ENCODE measurements around the gene SARDH. TPM values are rescaled to one million over a fixed set of nuclear protein-coding genes. Genes with fewer than 3 reads are reported as not detected.
A peak's percentile ranks its signal among the peaks of the same experiment; 100 is the strongest.
"Not testable (repeated sequence)": the region's sequence is repeated elsewhere in the genome, so short reads cannot be mapped to it uniquely, and the experiment has no call there.

Gene SARDH
- total RNA-seq, 1 donor from 2014 or later: 1.1 TPM

DNA sequence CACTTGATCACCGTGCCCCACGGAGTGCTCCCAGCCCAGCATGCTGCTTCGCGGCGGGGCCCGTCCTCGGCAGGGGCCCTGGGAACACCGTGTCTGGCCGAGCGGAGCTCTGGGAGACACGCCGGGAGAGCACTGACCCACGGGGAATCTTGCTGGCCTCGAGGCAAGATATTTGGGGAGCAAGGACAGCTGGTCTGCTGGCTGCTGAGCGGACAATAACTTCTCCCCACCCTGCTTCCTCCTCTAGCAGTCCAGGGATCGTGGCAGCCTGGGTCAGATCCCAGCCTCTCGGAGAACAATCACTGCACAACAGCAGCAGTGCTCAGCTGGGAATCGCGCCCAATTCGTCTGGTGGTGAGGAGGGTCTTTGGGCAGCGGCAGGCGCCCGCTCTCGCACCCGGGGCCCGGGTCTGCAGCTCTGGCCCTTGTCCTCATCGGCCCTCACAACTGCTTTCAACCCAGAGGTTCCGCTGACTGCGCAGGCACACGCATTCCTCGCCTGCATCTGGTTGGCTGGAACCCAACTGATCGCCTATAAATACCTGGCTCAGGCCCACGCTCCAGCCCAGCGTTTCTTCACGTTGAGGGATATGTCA lies 58.6 kb downstream of the SARDH start:
- H3K27me3 Mint-ChIP-seq (ENCODE audit: low read depth): no peaks in the 10 kb centered on the region
- peaks cover 52% of the 10 kb centered on the region for H3K4me1 Mint-ChIP-seq (ENCODE audit: low read depth)
- H3K9me3 Mint-ChIP-seq: no peaks in the 10 kb centered on the region
- H3K4me3 Mint-ChIP-seq (ENCODE audit: low read depth): no peak overlapping the region
- no peaks in the 10 kb centered on the region for H3K36me3 Mint-ChIP-seq (ENCODE audit: low read depth)
- no peak overlapping the region for H3K27ac Mint-ChIP-seq
- intact Hi-C loops (cut with micrococcal nuclease): no loop called here
- no peak for DNase-seq (ENCODE audit: low spot score)

DNA sequence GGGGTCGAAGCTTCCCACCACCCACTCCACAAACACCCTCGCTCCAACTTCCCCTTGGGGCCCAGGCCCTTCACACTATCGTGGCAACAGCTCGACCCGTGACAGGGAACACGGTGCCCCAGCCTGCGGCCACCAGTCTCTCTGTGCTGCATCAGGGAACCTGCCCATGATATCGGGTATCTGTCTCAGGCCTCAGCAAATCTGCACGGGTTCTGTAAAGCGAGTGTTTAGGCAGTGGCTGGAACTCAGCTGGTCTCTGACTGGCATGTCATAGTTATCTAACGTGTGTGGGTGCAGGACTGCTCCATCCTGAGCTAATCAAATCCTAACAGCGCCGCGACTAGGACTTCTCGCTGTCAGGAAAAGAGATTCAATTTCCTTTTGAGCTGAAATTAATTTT lies 59.1 kb downstream of the SARDH start:
- no peaks in the 10 kb centered on the region for H3K9me3 Mint-ChIP-seq
- intact Hi-C loops (cut with micrococcal nuclease): no loop called here
- H3K27me3 Mint-ChIP-seq (ENCODE audit: low read depth): no peaks in the 10 kb centered on the region
- no peaks in the 10 kb centered on the region for H3K36me3 Mint-ChIP-seq (ENCODE audit: low read depth)
- H3K4me3 Mint-ChIP-seq (ENCODE audit: low read depth): no peak overlapping the region
- H3K27ac Mint-ChIP-seq: no peak overlapping the region
- H3K4me1 Mint-ChIP-seq (ENCODE audit: low read depth): peaks cover 50% of the 10 kb centered on the region
- DNase-seq (ENCODE audit: low spot score): no peak

DNA sequence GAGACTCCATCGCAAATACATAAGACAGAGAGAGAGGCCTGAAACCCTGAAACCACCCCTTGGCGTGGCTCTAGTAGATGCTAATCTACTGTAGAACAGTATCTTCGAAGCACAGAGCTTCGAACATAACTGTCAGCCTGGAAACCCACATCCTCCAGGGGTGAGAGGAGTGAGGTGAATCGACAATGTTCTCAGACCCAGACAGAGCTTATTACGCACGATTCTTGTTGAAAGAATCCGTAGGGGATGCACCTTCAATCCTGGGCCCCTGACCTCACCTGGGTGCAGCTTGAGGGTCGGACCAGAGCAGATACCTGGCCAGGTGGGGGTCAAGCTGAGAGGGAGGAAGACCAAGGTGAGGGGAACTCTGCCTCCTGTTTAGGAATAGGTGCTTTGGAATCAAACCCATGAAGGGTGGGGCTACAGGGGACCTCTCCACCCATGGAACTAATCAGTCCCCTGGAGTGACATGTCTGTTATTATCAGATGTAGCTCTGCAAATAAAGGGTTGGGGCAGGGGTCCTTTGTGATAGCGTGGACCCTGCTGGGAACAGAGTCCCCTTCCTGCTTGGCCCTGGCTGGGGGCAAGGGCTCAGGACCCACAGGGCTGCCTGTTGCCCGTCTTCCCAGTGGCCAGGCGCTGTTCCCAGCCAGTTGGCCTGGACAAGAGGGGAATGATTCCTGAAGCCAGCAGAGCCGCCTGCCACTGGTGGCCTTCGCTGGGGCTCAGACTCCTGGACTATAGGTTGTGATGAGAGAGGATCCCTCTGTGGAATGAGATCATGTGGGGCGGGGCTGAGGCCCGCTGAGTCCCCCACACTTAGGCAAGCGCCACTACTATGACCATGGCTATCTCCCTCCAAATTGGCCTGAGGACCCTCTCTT lies 60.8 kb downstream of the SARDH start:
- Mint-ChIP-seq H3K9me3 (no peaks in the 10 kb centered on the region), H3K4me3 (ENCODE audit: low read depth) (peak overlapping the region; percentile 47), H3K36me3 (ENCODE audit: low read depth) (no peaks in the 10 kb centered on the region), H3K27me3 (ENCODE audit: low read depth) (no peaks in the 10 kb centered on the region), H3K4me1 (ENCODE audit: low read depth) (peaks cover 40% of the 10 kb centered on the region), H3K27ac (peak overlapping the region; percentile 80)
- intact Hi-C loops (cut with micrococcal nuclease): no loop called here
- DNase-seq (ENCODE audit: low spot score): peak; percentile 67

DNA sequence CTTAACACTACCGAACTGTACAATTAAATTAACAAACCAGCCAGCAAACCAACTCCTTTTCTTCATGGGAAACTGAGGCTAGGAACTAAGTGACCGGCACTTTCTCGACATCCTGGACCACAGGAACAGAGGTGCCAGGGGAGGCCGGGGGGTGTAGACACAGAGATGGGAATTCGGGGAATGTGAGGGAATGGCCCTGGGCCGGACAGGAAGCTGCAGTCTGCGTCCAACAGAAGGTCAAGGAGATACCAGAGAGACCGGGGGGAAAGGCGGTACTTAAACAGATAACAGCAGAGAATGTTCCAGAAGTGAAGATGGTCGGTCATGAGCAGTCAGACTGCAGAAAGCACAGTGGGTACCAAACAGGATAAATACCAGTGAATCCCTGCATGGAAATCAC lies 61.7 kb downstream of the SARDH start:
- no peak for DNase-seq (ENCODE audit: low spot score)

DNA sequence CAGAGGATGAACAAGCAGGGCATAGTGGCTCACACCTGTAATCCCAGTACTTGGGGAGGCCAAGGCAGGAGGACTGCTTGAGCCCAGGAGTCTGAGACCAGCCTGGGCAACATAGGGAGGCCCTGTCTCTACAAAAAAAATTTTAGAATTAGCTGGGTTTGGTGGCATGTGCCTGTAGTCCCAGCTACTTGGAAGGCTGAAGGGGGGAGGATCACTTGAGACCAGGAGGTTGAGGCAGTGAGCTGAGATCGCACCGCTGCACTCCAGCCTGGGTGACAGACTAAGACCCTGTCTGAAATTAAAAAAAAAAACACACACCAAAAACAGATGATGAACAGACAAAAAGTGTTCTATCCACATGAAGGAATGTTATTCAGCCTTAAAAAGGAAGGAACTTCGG lies 62.4 kb downstream of the SARDH start:
- intact Hi-C loops (cut with micrococcal nuclease); H3K27me3 Mint-ChIP-seq (ENCODE audit: low read depth); H3K36me3 Mint-ChIP-seq (ENCODE audit: low read depth); H3K4me3 Mint-ChIP-seq (ENCODE audit: low read depth); DNase-seq (ENCODE audit: low spot score); H3K9me3 Mint-ChIP-seq: not testable (repeated sequence)
- peak overlapping the region; percentile 8 for H3K27ac Mint-ChIP-seq
- peaks cover 36% of the 10 kb centered on the region for H3K4me1 Mint-ChIP-seq (ENCODE audit: low read depth)

More for the DNA sequence above, 61.7 kb downstream of the SARDH start:
- intact Hi-C loops (cut with micrococcal nuclease): no loop called here
- peak overlapping the region; percentile 8 for H3K27ac Mint-ChIP-seq
- H3K4me3 Mint-ChIP-seq (ENCODE audit: low read depth): no peak overlapping the region
- no peaks in the 10 kb centered on the region for H3K9me3 Mint-ChIP-seq
- H3K27me3 Mint-ChIP-seq (ENCODE audit: low read depth): no peaks in the 10 kb centered on the region
- H3K36me3 Mint-ChIP-seq (ENCODE audit: low read depth): no peaks in the 10 kb centered on the region
- H3K4me1 Mint-ChIP-seq (ENCODE audit: low read depth): peaks cover 36% of the 10 kb centered on the region

DNA sequence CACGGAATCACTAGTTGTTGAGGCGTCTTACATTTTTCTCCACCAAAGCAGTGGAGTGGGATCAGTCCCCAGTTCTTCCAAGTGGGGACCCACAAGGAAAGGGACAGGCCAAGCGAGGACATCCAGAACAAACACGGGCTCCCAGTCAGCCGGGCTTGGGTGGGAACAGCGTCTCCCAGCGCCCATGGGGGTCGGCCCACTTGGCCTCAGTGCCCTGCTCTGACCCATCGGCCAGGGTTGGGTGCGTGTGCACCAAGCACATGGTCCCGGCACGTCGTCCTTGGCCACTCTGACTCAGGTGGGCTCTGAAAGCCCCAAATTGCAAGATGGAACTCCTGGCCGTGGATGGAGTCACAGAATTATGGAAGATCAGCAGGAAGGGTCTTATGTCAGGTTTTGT lies 64.1 kb downstream of the SARDH start:
- intact Hi-C loops (cut with micrococcal nuclease): no loop called here
- Mint-ChIP-seq H3K4me1 (ENCODE audit: low read depth) (peaks cover 35% of the 10 kb centered on the region), H3K27me3 (ENCODE audit: low read depth) (no peaks in the 10 kb centered on the region), H3K4me3 (ENCODE audit: low read depth) (no peak overlapping the region), H3K27ac (no peak overlapping the region), H3K9me3 (no peaks in the 10 kb centered on the region), H3K36me3 (ENCODE audit: low read depth) (no peaks in the 10 kb centered on the region)
- DNase-seq (ENCODE audit: low spot score): no peak

DNA sequence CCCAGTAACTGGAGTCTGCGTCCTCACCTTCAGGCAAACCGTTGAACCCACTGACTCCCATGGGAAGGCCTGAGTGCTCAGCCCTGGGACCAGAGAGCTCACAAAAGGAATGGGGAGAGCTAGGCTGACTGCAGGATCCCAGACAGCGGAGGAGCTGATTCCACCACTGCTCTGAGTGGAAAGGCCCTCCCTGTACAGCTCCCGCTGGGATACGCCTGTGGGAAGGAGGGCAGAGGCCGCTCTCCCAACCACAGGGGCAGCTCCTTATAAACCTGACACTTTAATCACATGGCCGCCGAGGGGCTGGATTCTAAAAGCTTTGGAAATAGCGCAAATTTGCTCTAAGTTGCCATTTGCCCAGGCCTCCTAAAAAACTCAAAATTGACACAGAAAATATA lies 64.9 kb downstream of the SARDH start:
- Mint-ChIP-seq H3K4me3 (ENCODE audit: low read depth) (no peak overlapping the region), H3K27ac (no peak overlapping the region), H3K36me3 (ENCODE audit: low read depth) (no peaks in the 10 kb centered on the region), H3K27me3 (ENCODE audit: low read depth) (no peaks in the 10 kb centered on the region), H3K4me1 (ENCODE audit: low read depth) (peaks cover 28% of the 10 kb centered on the region), H3K9me3 (no peaks in the 10 kb centered on the region)
- no peak for DNase-seq (ENCODE audit: low spot score)
- intact Hi-C loops (cut with micrococcal nuclease): no loop called here

DNA sequence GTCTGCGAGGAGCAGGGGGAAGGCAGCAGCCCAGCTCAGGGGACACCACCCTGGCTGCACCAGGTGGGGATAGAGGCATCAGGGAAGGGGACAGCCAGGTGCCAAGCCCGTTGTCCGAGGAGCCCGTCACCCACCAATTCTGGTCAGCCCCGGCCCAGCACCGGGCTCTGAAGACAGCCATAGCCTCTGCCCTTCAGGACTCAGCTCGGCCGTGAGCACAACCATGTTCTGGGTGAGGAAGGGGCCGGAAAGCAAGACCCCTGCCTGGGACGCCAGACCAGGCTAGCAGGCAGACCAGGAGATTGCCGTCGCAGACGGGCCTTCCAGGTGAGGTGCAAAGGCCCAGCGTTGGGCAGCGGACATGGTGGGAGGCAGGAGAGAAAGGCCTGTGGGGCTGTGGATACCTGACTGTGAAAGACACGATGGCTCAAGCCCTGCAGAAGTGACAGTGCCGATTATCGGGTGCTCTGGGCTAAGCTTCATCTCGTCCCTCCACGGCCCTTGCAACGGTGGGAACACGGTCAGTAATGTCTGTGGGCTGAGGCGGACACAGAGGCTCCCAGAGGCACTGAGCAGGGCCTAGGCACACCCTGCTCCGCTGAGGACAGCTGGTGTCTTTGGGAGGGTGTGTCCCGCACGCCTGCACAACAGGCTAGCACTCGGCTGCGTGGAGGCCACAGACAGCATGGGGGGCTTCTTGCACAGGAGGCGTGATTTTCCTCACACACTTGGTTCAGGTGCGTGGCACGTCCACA lies 65.5 kb downstream of the SARDH start:
- Mint-ChIP-seq H3K27ac (no peak overlapping the region), H3K27me3 (ENCODE audit: low read depth) (no peaks in the 10 kb centered on the region), H3K4me1 (ENCODE audit: low read depth) (peaks cover 24% of the 10 kb centered on the region), H3K9me3 (no peaks in the 10 kb centered on the region), H3K36me3 (ENCODE audit: low read depth) (no peaks in the 10 kb centered on the region), H3K4me3 (ENCODE audit: low read depth) (no peak overlapping the region)
- intact Hi-C loops (cut with micrococcal nuclease): no loop called here
- no peak for DNase-seq (ENCODE audit: low spot score)

DNA sequence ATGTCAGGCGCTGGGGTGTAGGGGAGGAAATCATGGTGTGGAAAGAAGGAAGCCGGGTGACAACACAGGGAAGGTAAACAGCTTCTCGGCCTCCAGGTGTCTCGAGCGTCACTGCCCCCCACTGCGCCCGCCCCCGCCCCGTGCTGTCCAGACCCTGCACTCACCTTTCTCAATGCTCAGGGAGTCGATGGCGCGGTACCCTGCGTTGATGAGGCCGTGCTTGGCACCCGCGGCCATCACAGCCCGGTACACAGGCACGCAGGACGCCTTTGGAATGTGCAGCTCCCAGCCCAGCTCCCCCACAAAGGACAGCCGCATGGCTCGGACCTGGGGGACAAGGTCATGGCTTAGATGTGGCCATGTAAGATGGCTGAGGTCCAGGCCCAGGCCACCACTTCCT lies 66.8 kb downstream of the SARDH start:
- H3K9me3 Mint-ChIP-seq: no peaks in the 10 kb centered on the region
- no peak overlapping the region for H3K4me3 Mint-ChIP-seq (ENCODE audit: low read depth)
- H3K4me1 Mint-ChIP-seq (ENCODE audit: low read depth): peaks cover 12% of the 10 kb centered on the region
- no peak for DNase-seq (ENCODE audit: low spot score)
- no peak overlapping the region for H3K27ac Mint-ChIP-seq
- H3K27me3 Mint-ChIP-seq (ENCODE audit: low read depth): no peaks in the 10 kb centered on the region
- H3K36me3 Mint-ChIP-seq (ENCODE audit: low read depth): no peaks in the 10 kb centered on the region
- intact Hi-C loops (cut with micrococcal nuclease): no loop called here

DNA sequence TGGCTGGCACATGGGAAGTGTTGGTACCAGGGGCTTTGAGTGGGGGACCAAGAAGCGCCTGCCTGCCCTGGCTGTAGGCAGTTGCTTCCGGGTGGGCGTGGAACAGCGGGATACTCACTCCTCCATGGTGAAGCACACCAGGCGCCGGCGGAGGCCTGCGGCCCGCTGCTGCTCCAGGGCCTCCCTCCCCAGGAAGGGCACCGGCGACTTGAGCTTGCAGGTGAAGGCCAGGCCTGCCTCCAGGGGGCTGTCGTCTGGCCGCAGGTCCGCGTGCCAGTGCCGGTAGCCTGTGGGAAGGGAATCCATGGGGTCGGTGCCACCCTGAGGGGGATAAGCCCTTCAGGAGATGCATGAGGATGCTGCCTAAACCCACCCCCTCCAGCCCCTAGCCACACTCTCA lies 67.7 kb downstream of the SARDH start:
- no peaks in the 10 kb centered on the region for H3K27me3 Mint-ChIP-seq (ENCODE audit: low read depth)
- no peaks in the 10 kb centered on the region for H3K36me3 Mint-ChIP-seq (ENCODE audit: low read depth)
- intact Hi-C loops (cut with micrococcal nuclease): no loop called here
- H3K9me3 Mint-ChIP-seq: no peaks in the 10 kb centered on the region
- no peak overlapping the region for H3K27ac Mint-ChIP-seq
- H3K4me1 Mint-ChIP-seq (ENCODE audit: low read depth): peaks cover 3% of the 10 kb centered on the region
- no peak overlapping the region for H3K4me3 Mint-ChIP-seq (ENCODE audit: low read depth)
- no peak for DNase-seq (ENCODE audit: low spot score)

DNA sequence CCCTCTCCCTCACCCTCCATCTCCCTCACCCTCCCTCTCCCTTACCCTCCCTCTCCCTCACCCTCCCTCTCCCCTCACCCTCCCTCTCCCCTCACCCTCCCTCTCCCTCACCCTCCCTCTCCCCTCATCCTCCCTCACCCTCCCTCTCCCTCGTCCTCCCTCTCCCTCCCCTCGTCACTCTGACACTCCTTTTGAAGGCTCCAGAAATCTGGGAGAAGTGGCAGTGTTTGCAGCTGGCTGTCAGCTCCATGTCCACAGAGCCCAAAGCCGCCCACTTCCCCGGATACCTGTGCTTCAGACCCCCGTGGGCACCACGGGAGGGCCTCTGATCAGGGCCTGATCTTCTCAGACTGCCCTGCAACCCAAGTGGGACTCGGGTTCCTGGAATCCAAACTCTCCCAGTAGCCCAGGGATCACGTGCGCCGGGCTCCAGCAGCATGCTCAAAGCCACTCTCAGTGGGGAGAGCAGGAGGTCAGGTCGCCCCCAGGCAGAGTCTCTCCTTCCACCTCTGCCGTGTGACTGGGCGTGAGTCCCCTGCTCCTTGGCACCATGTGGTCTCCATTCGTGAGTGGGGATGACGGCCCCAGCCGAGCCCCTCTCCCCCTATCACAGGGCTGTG lies 68.9 kb downstream of the SARDH start:
- Mint-ChIP-seq H3K27ac (no peak overlapping the region), H3K4me1 (ENCODE audit: low read depth) (no peaks in the 10 kb centered on the region), H3K27me3 (ENCODE audit: low read depth) (no peaks in the 10 kb centered on the region), H3K9me3 (no peaks in the 10 kb centered on the region), H3K4me3 (ENCODE audit: low read depth) (no peak overlapping the region), H3K36me3 (ENCODE audit: low read depth) (no peaks in the 10 kb centered on the region)
- DNase-seq (ENCODE audit: low spot score): no peak
- intact Hi-C loops (cut with micrococcal nuclease): no loop called here

DNA sequence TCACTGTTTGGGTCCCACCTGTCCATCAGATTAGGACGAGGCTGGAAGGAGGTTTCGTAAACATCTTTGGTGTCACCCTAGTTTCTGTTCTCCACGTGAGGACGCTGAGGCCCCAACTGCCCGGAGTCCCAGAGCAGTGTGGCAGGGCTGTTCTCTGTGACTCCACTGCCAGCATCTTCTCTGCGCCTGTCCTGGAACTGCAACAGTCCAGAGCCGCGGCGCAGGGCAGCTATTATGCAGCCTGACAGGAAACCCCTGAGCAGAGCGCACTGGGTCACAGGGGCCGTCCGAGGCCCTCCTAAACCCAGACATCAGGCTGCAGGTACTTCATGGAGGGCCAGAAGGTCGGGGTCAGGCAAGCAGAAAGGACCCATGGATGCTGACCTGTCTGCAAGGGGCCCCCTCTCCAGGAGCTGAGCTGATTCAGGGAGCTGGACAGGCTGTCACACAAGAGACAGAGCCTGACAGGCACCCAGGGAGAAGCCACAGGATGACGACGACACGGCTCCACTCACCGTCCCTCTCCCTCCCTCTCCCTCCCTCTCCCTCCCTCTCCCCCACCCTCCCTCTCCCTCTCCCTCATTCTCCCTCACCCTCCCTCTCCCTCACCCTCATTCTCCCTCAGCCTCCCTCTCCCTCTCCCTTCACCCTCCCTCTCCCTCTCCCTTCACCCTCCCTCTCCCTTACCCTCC lies 70.2 kb downstream of the SARDH start:
- Mint-ChIP-seq H3K4me1 (ENCODE audit: low read depth) (no peaks in the 10 kb centered on the region), H3K4me3 (ENCODE audit: low read depth) (no peak overlapping the region), H3K27ac (no peak overlapping the region), H3K36me3 (ENCODE audit: low read depth) (no peaks in the 10 kb centered on the region), H3K9me3 (no peaks in the 10 kb centered on the region), H3K27me3 (ENCODE audit: low read depth) (no peaks in the 10 kb centered on the region)
- DNase-seq (ENCODE audit: low spot score): no peak
- intact Hi-C loops (cut with micrococcal nuclease): no loop called here

Data from activated T-helper 2 cell treated with anti-CD3 and anti-CD28 coated beads, Interferon-gamma antibody, Interleukin-2, Interleukin-4, amounts not matched to agents 10 μg/mL and 5 μg/mL and 100 μg/mL, durations not matched to agents 14 hours and 24 hours and 36 hours (primary cell).